Measurements from ENCODE around the gene KCNJ1. TPM values are rescaled to one million over a fixed set of nuclear protein-coding genes. Genes with fewer than 3 reads are reported as not detected.

The KCNJ1 gene
- total RNA-seq, 4 donors from 2014 or later, result not detected

- Histone ChIP-seq H3K4me3 (no peak overlapping the region), H3K27ac (no peak overlapping the region), H3K36me3 (no peaks in the 10 kb centered on the region), H3K27me3 (no peaks in the 10 kb centered on the region), H3K4me1 (no peaks in the 10 kb centered on the region), H3K9me3 (no peaks in the 10 kb centered on the region)
- no peak for TF ChIP-seq CTCF (IDR thresholded peaks at IDR 0.05)
- DNase-seq, result no peak
- intact Hi-C loops (cut with DNase I; ENCODE audit: low total_unique reads), result no loop called here
Observed at GRCh38 chr11:128874427-128874826, 7.3 kb upstream of the KCNJ1 start.

GRCh38 chr11:128872594-128872993, 5.5 kb upstream of the KCNJ1 start:
- intact Hi-C loops (cut with DNase I; ENCODE audit: low total_unique reads), result no loop called here
- no peak for DNase-seq
- Histone ChIP-seq H3K9me3 (no peaks in the 10 kb centered on the region), H3K4me1 (no peaks in the 10 kb centered on the region), H3K27me3 (no peaks in the 10 kb centered on the region), H3K36me3 (no peaks in the 10 kb centered on the region), H3K27ac (no peak overlapping the region), H3K4me3 (no peak overlapping the region)
- TF ChIP-seq CTCF (IDR thresholded peaks at IDR 0.05), result no peak
- TF ChIP-seq POLR2A (IDR thresholded peaks at IDR 0.05), result no peak

GRCh38 chr11:128872094-128872493, 5.0 kb upstream of the KCNJ1 start:
- Histone ChIP-seq H3K9me3 (no peaks in the 10 kb centered on the region), H3K4me3 (no peak overlapping the region), H3K4me1 (no peaks in the 10 kb centered on the region), H3K27me3 (no peaks in the 10 kb centered on the region), H3K36me3 (no peaks in the 10 kb centered on the region), H3K27ac (no peak overlapping the region)
- intact Hi-C loops (cut with DNase I; ENCODE audit: low total_unique reads), result no loop called here
- DNase-seq, result no peak
- no peak for TF ChIP-seq POLR2A (IDR thresholded peaks at IDR 0.05)
- no peak for TF ChIP-seq CTCF (IDR thresholded peaks at IDR 0.05)

GRCh38 chr11:128871168-128871610, 4.1 kb upstream of the KCNJ1 start:
- TF ChIP-seq CTCF (IDR thresholded peaks at IDR 0.05) (no peak), POLR2A (IDR thresholded peaks at IDR 0.05) (no peak)
- Histone ChIP-seq H3K4me3 (no peak overlapping the region), H3K27me3 (no peaks in the 10 kb centered on the region), H3K4me1 (no peaks in the 10 kb centered on the region), H3K9me3 (no peaks in the 10 kb centered on the region), H3K27ac (no peak overlapping the region), H3K36me3 (no peaks in the 10 kb centered on the region)
- intact Hi-C loops (cut with DNase I; ENCODE audit: low total_unique reads), result no loop called here
- no peak for DNase-seq

GRCh38 chr11:128868841-128869671, 2.0 kb upstream of the KCNJ1 start:
- Histone ChIP-seq H3K36me3 (no peaks in the 10 kb centered on the region), H3K27me3 (no peaks in the 10 kb centered on the region), H3K27ac (no peak overlapping the region), H3K4me1 (no peaks in the 10 kb centered on the region), H3K4me3 (no peak overlapping the region), H3K9me3 (no peaks in the 10 kb centered on the region)
- intact Hi-C loops (cut with DNase I; ENCODE audit: low total_unique reads), result no loop called here
- no peak for DNase-seq
- TF ChIP-seq CTCF (IDR thresholded peaks at IDR 0.05) (no peak), POLR2A (IDR thresholded peaks at IDR 0.05) (no peak)
